ENCODE measurements around the gene HHATL.

The HHATL gene, protein sequence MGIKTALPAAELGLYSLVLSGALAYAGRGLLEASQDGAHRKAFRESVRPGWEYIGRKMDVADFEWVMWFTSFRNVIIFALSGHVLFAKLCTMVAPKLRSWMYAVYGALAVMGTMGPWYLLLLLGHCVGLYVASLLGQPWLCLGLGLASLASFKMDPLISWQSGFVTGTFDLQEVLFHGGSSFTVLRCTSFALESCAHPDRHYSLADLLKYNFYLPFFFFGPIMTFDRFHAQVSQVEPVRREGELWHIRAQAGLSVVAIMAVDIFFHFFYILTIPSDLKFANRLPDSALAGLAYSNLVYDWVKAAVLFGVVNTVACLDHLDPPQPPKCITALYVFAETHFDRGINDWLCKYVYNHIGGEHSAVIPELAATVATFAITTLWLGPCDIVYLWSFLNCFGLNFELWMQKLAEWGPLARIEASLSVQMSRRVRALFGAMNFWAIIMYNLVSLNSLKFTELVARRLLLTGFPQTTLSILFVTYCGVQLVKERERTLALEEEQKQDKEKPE

DNA sequence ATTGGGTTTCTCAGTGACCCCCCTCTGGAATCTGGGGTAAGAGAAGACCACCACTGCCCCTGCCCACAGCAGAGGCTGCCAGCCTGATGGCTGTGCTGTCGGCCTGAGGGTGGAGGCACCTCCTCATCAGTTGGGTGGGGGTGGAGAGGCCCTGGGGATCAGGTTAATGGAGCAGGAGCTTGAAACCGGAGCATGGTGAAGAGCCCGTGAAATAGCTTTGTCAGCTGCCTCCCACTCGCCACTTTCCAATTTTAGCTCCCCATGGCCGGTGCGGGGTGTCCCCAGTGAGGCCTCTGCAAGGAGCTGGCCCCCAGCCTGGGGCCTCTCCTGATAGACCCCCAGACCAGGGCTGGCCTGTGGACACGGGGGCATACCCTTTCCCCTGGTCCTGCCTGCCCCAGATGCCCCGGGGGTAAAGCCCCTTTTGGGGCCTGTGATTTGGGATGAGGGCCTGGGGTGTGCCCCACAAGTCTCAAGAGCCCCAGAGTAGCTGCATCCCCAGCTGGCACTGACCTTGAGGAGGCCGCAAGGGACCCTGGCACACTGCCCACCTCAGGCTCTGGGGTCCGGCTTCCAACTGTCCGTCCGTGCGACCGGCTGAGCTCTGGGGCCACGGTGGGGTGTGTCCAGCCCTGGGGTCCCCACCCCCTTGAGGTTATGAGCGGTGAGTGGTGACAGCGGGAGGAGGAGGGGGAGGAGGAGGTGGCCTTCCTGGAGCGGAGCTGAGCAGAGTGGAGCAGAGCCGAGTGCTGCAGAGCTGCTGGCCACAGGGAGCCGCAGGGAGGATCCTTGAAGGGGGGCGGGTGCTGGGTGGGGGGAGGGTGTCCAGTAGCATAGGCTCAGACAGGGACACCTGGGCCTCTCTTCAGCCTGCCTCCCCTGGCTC is at the start of gene HHATL:
TSS of gene HHATL (minus strand) at position 733 of the 886 bp plus-strand sequence. CDS start 1,972 bp downstream, outside the sequence.
- H3K36me3 Mint-ChIP-seq: no peaks in the 10 kb centered on the region
- H3K4me1 Mint-ChIP-seq (ENCODE audit: low read depth): peaks cover 4% of the 10 kb centered on the region
- no peaks in the 10 kb centered on the region for H3K27me3 Mint-ChIP-seq
- peak within 1 kb of the TSS; percentile 42 for H3K27ac Mint-ChIP-seq
- no peak within 1 kb of the TSS for H3K4me3 Mint-ChIP-seq
- H3K9me3 Mint-ChIP-seq (ENCODE audit: low read depth): no peaks in the 10 kb centered on the region

DNA sequence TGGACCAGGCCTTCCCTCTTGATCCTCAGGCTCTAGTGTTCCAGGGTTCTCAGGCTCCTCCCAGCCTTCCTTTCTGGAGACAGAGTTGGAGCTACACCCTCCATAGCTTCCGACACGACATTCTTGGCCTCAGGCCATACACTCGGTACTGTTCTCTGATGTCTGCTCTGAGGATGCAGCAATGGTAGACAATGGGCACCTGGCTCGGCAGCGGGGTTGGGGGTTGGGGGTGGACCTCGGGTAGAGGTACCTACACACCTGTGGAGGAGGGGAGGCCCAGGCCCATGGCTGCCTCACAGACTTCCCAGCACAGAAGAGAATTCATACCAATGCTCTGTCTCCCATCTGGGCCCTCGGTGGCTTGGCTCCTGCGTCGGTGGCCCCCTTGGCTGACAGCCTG is 49.0 kb upstream of the HHATL start:
- no peaks in the 10 kb centered on the region for H3K9me3 Mint-ChIP-seq (ENCODE audit: low read depth)
- H3K27me3 Mint-ChIP-seq: no peaks in the 10 kb centered on the region
- H3K4me3 Mint-ChIP-seq: no peak overlapping the region
- H3K36me3 Mint-ChIP-seq: no peaks in the 10 kb centered on the region
- H3K4me1 Mint-ChIP-seq (ENCODE audit: low read depth): peaks cover 21% of the 10 kb centered on the region
- H3K27ac Mint-ChIP-seq: no peak overlapping the region

DNA sequence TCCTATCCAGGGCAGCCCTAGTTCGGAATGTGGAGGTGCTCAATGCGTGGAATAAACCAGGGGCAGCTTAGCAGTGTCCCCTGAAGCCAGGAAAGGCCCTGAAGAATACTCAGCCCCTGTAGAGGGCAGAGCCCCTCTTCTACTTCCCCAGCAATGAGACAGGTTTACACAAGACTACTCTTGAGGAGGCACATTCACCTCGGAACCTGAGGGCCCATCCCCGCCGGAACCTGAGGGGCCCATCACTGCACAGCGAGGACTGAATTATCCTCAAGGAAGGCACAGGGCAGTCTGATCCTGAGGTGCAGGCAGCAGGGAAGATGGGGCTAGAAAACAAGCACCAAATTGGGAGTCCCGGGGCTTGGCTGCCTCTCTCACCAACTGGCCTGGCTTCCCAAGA is 48.2 kb upstream of the HHATL start:
- Mint-ChIP-seq H3K4me3 (no peak overlapping the region), H3K36me3 (no peaks in the 10 kb centered on the region), H3K27ac (no peak overlapping the region), H3K27me3 (no peaks in the 10 kb centered on the region), H3K9me3 (ENCODE audit: low read depth) (no peaks in the 10 kb centered on the region), H3K4me1 (ENCODE audit: low read depth) (peaks cover 22% of the 10 kb centered on the region)

DNA sequence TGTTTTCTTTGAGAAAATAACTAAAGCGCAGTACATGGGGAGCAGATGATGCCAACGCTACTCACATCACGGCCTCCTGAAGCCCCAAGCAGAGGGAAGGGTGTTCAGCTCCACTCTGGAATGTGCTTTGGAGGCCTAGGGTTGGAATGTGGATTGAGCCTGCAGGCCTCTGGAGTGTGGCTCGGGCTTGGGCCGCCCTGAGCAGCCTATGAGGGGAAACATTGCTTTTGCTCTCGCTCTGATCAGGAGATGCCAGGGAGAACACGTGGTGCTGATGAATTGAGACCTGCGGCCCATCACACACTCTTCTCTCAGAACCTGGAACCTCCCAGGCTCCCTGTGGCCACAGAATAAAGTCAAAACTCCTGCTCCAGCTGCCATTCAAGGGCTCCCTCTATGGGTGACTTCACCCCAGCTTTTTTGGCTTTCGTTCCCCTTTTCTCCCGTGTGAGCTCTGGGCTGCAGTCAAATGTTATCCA is 47.2 kb upstream of the HHATL start:
- Mint-ChIP-seq H3K4me3 (no peak overlapping the region), H3K27me3 (no peaks in the 10 kb centered on the region), H3K4me1 (ENCODE audit: low read depth) (peaks cover 22% of the 10 kb centered on the region), H3K27ac (no peak overlapping the region), H3K9me3 (ENCODE audit: low read depth) (no peaks in the 10 kb centered on the region), H3K36me3 (no peaks in the 10 kb centered on the region)

GRCh38 chr3:42749025-42749752 is 46.6 kb upstream of the HHATL start:
- no peak overlapping the region for H3K4me3 Mint-ChIP-seq
- no peaks in the 10 kb centered on the region for H3K27me3 Mint-ChIP-seq
- H3K4me1 Mint-ChIP-seq (ENCODE audit: low read depth): peaks cover 22% of the 10 kb centered on the region
- H3K27ac Mint-ChIP-seq: no peak overlapping the region
- no peaks in the 10 kb centered on the region for H3K9me3 Mint-ChIP-seq (ENCODE audit: low read depth)
- H3K36me3 Mint-ChIP-seq: no peaks in the 10 kb centered on the region

- Mint-ChIP-seq H3K4me3 (no peak overlapping the region), H3K4me1 (ENCODE audit: low read depth) (peaks cover 22% of the 10 kb centered on the region), H3K9me3 (ENCODE audit: low read depth) (no peaks in the 10 kb centered on the region), H3K27me3 (no peaks in the 10 kb centered on the region), H3K36me3 (no peaks in the 10 kb centered on the region), H3K27ac (no peak overlapping the region)
These were observed 45.0 kb upstream of the HHATL start for GRCh38 chr3:42747581-42747980.

DNA sequence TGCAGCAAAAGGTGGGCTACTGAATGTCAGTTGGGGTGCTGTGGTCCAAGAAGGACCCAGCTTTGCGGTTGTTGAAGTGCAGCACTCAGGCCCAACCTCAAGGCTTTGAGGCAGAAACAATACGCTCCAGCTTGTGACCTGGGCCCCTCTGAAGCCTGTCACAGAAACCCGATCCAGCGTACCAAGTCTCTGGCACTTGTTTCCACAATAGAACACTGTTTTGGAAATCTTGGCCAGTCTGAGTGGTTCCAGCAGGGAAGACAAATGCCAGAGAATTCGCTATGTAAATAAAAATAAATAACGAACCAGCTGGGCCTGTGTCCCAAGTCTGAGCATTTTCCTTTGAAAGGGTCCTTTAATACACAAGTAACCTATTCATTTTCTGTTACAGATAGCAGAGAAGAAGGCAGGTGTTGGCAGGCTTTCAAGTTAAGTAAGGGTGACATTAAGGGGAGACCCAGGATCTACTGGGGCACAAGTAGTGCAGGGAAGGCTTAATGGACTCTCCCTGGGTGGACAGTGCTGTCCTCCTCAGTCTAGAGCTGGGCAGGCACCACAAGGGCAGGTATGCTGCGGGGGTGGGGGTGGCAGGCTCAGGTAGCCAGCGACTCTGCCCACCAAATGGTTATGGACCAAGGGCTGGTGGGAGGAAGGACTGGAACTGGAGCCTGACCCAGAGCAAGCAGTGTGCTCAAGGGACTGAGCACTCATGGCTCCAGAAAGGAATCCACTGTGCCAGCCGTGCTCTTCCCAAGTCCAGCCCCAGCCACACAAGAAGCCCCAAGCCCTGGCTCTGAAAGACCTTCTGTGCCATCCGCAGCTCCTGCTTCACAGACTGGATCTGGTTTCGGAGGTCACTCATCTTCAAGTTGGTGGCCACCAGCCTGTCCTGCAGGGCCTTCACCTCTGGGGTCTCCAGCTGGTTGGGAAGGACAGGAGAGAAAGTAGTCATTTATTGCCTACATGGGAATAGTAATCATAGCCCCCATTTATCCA is 44.2 kb upstream of the HHATL start:
- H3K9me3 Mint-ChIP-seq (ENCODE audit: low read depth): no peaks in the 10 kb centered on the region
- H3K27ac Mint-ChIP-seq: no peak overlapping the region
- H3K4me1 Mint-ChIP-seq (ENCODE audit: low read depth): peaks cover 22% of the 10 kb centered on the region
- H3K4me3 Mint-ChIP-seq: no peak overlapping the region
- H3K27me3 Mint-ChIP-seq: no peaks in the 10 kb centered on the region
- no peaks in the 10 kb centered on the region for H3K36me3 Mint-ChIP-seq

- H3K4me3 Mint-ChIP-seq: no peak overlapping the region
- H3K36me3 Mint-ChIP-seq: no peaks in the 10 kb centered on the region
- H3K4me1 Mint-ChIP-seq (ENCODE audit: low read depth): peaks cover 22% of the 10 kb centered on the region
- H3K27me3 Mint-ChIP-seq: no peaks in the 10 kb centered on the region
- H3K27ac Mint-ChIP-seq: no peak overlapping the region
- no peaks in the 10 kb centered on the region for H3K9me3 Mint-ChIP-seq (ENCODE audit: low read depth)
These were observed 43.3 kb upstream of the HHATL start for GRCh38 chr3:42745776-42746454.

GRCh38 chr3:42745291-42745745 is 42.7 kb upstream of the HHATL start:
- peaks cover 22% of the 10 kb centered on the region for H3K4me1 Mint-ChIP-seq (ENCODE audit: low read depth)
- no peaks in the 10 kb centered on the region for H3K9me3 Mint-ChIP-seq (ENCODE audit: low read depth)
- no peaks in the 10 kb centered on the region for H3K36me3 Mint-ChIP-seq
- no peak overlapping the region for H3K4me3 Mint-ChIP-seq
- H3K27ac Mint-ChIP-seq: no peak overlapping the region
- H3K27me3 Mint-ChIP-seq: no peaks in the 10 kb centered on the region

- peaks cover 16% of the 10 kb centered on the region for H3K4me1 Mint-ChIP-seq (ENCODE audit: low read depth)
These were observed 40.8 kb upstream of the HHATL start for GRCh38 chr3:42743204-42743995.

GRCh38 chr3:42742688-42743087 is 40.1 kb upstream of the HHATL start:
- H3K27ac Mint-ChIP-seq: no peak overlapping the region
- no peak overlapping the region for H3K4me3 Mint-ChIP-seq
- H3K9me3 Mint-ChIP-seq (ENCODE audit: low read depth): no peaks in the 10 kb centered on the region
- no peaks in the 10 kb centered on the region for H3K27me3 Mint-ChIP-seq
- H3K36me3 Mint-ChIP-seq: no peaks in the 10 kb centered on the region
- peaks cover 9% of the 10 kb centered on the region for H3K4me1 Mint-ChIP-seq (ENCODE audit: low read depth)

More at GRCh38 chr3:42743204-42743995, 40.8 kb upstream of the HHATL start:
- H3K9me3 Mint-ChIP-seq (ENCODE audit: low read depth): no peaks in the 10 kb centered on the region
- H3K36me3 Mint-ChIP-seq: no peaks in the 10 kb centered on the region
- H3K27me3 Mint-ChIP-seq: no peaks in the 10 kb centered on the region
- no peak overlapping the region for H3K27ac Mint-ChIP-seq
- H3K4me3 Mint-ChIP-seq: no peak overlapping the region

DNA sequence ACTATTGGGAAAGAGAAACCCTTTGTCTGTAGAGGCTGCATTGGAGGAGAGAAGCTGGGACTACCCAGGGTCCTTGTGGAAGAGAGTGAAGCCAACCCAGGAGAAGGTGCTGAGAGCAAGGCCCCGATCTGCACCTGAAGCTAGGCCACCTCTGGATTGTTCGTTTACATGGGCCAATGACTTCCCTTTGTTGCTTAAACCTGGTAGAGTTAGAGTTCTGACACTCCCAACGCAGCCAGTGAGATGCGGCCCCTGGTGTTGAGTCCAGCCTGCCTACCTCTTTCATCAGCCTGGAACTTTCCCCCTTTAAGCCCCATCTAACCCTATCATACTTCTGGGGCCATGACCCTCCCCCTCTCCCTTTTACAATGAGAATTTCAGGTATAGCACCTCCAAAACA is 39.7 kb upstream of the HHATL start:
- H3K27me3 Mint-ChIP-seq: no peaks in the 10 kb centered on the region
- peaks cover 5% of the 10 kb centered on the region for H3K4me1 Mint-ChIP-seq (ENCODE audit: low read depth)
- no peaks in the 10 kb centered on the region for H3K9me3 Mint-ChIP-seq (ENCODE audit: low read depth)
- no peaks in the 10 kb centered on the region for H3K36me3 Mint-ChIP-seq
- no peak overlapping the region for H3K4me3 Mint-ChIP-seq
- no peak overlapping the region for H3K27ac Mint-ChIP-seq
